ENCODE measurements around the gene ZCWPW2.

Gene ZCWPW2

DNA sequence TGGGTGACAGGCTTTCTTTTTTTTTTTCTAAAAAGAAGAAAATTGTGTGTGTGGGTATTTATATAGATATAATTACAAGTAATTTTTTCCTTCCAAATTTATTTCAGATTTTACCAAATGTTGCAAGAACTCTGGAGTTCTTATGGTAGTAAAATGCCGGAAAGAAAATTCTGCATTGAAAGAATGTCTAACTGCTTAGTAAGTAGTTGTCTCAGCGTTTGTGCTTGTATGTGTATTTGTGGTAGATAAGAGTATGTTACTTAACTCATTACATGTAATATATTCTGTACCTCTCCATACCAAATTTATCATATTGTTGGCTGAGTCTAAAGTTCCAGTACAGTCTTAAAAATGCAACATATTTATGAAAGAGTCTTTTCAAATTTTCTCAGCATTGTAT lies 32.3 kb upstream of the ZCWPW2 start:
- TF ChIP-seq, protein P1, sequence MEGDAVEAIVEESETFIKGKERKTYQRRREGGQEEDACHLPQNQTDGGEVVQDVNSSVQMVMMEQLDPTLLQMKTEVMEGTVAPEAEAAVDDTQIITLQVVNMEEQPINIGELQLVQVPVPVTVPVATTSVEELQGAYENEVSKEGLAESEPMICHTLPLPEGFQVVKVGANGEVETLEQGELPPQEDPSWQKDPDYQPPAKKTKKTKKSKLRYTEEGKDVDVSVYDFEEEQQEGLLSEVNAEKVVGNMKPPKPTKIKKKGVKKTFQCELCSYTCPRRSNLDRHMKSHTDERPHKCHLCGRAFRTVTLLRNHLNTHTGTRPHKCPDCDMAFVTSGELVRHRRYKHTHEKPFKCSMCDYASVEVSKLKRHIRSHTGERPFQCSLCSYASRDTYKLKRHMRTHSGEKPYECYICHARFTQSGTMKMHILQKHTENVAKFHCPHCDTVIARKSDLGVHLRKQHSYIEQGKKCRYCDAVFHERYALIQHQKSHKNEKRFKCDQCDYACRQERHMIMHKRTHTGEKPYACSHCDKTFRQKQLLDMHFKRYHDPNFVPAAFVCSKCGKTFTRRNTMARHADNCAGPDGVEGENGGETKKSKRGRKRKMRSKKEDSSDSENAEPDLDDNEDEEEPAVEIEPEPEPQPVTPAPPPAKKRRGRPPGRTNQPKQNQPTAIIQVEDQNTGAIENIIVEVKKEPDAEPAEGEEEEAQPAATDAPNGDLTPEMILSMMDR (IDR thresholded peaks at IDR 0.05), result no peak
- no peak for TF ChIP-seq ZFX (IDR thresholded peaks at IDR 0.05; ENCODE audit: borderline replicate concordance)

DNA sequence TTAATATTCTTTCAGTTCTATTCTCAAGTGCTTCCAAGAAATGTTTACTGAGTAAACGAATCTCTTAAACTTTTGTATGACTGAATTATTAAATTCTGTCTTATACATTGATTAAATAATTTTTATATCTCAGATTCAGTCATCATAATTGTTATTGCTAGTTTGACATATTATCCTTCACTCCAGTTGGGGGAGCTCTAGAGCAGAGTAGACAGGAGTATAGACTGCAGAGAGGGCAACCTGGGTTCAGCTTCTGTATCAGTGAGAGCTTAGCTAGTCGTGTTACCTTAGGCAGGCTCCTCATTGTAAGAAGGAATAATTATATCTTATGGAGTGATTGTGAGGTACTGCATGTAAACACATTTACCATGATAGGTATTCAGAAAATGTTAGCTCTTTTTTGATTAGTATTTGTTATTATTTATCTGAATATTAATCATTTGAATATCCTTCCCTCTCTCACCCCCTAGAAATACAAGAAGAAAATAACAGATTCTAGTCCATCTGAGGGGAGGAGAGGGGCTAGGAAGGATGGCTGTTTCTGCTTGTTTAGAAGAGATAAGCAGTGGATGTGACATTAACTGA lies 31.0 kb upstream of the ZCWPW2 start:
- H3K27ac ChIP-seq, result no peak overlapping the region
- no peak for TF ChIP-seq ZFX (IDR thresholded peaks at IDR 0.05; ENCODE audit: borderline replicate concordance)
- TF ChIP-seq, protein P1 (IDR thresholded peaks at IDR 0.05), result peak; percentile 91

More for the DNA sequence above, 32.3 kb upstream of the ZCWPW2 start:
- H3K27ac ChIP-seq, result no peak overlapping the region

- no peak for TF ChIP-seq ZFX (IDR thresholded peaks at IDR 0.05; ENCODE audit: borderline replicate concordance)
- TF ChIP-seq, protein P1 (IDR thresholded peaks at IDR 0.05), result no peak
- no peak overlapping the region for H3K27ac ChIP-seq
Observed at GRCh38 chr3:28320981-28321380, 27.5 kb upstream of the ZCWPW2 start.

- H3K27ac ChIP-seq, result no peak overlapping the region
- TF ChIP-seq, protein P1 (IDR thresholded peaks at IDR 0.05), result no peak
- TF ChIP-seq ZFX (IDR thresholded peaks at IDR 0.05; ENCODE audit: borderline replicate concordance), result no peak
Observed at GRCh38 chr3:28322464-28322863, 26.1 kb upstream of the ZCWPW2 start.

DNA sequence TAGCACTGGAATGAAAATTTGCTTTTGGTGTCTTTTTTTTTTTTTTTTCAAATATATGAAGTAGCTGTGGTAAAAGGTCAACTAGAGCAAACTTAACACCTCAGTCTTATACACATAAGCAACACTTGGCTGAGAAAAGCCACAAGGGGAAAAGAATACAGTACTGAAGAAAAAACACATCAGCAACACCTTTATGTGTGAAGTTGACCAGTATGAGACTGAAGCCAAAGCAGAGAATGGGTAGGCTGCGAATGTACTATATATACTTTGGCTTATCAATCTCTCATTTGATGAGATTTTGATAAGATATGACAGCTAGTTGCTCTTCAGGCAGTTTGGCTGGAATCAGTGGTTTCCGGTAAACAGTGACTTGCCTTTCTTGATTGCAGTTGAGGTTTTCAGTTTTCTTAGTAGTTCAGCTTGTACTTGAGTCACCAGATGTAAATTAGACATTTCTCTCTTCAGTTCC lies 22.0 kb upstream of the ZCWPW2 start:
- H3K27ac ChIP-seq, result no peak overlapping the region
- TF ChIP-seq ZFX (IDR thresholded peaks at IDR 0.05; ENCODE audit: borderline replicate concordance), result no peak
- TF ChIP-seq, protein P1 (IDR thresholded peaks at IDR 0.05), result no peak

DNA sequence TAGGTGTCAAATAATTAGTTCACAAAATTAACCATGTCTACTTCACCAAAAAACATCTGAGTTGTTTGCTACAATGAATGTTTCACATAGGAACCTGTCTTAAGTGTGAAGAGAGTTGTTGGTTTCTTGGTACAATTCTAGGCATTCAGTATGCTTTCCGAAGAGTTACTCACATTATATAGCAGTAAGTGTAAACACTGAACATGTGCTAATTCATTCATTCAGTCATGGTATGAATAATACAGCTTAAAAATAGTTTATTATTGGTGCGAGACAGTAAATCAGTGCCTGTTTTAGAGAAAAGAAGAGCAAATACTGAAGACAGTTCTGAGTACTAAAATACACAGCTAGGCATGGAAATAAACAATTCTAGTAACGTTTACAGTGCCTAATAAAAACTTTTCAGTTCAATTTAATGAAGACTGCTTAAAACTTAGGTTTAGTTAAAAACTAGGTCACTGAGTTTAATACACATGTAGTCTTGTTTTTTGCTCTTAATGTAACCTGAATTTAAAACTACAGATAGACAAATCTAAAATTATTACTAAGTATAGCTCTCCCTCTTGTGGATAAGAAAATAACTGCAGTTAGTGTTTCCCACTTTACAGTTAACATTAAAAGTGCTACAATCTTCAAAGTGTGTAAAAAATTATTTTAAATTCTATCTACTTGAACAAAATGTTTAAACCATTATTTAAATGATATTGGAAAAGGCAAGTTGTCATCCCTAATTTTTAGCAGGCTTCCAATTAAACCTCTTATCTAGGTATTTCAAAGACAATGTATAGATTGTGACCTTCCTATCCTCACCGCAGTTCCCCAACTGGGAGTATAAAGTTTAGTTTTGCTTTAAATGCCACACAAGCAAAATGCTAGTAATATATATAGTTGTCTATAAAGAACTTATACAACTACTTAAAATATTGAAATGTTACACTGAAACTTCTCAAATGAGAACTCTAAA lies 20.1 kb upstream of the ZCWPW2 start:
- no peak overlapping the region for H3K27ac ChIP-seq

More for the DNA sequence above, 20.1 kb upstream of the ZCWPW2 start:
- TF ChIP-seq ZFX (IDR thresholded peaks at IDR 0.05; ENCODE audit: borderline replicate concordance), result no peak
- TF ChIP-seq, protein P1 (IDR thresholded peaks at IDR 0.05), result peak; percentile 81
